Measurements from ENCODE around the gene PCDHA10.

PCDHA10 gene

DNA sequence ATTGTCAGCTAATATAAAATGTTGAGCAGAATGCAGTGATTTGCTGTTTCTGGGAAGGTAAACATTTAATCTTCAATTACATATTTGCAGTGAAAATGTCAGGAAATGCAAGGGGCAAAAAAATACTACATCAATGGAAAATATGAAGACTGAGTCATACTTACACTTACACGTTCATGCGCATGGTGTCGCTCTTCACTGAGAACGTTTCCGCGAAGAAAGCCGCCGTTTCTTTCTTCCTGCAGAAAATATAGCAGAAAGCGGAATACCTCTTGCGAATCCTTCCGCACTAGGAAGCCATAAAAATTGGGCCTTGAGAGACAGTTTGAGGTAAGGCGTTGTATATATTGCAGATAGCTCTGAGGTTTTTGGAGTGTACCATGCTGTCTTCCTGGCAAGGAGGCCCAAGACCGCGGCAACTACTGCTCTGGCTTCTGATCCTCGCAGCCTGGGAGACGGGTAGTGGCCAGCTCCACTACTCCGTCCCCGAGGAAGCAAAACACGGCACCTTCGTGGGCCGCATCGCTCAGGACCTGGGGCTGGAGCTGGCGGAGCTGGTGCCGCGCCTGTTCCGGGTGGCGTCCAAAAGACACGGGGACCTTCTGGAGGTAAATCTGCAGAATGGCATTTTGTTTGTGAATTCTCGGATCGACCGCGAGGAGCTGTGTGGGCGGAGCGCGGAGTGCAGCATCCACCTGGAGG, 26.3 kb downstream of the PCDHA10 start, which contains the start of gene PCDHA13:
PCDHA13 (plus strand) TSS at position 236 of the 702 bp plus-strand sequence; CDS start at position 381, 145 bp downstream.
- DNase-seq (ENCODE audit: low read depth in 2 of 2, low spot score in 1 of 2) = no peak

DNA sequence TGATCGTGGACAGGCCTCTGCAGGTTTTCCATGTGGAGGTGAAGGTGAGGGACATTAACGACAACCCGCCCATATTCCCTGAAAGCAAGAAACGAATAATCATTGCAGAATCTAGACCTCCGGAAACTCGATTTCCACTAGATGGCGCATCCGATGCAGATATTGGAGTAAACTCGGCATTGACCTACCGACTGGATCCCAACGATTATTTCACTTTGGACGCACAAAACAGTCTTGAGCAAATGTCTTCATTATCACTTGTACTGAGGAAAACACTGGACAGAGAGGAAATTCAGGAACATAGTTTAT, 26.8 kb downstream of the PCDHA10 start:
- no peak for DNase-seq (ENCODE audit: low read depth in 2 of 2, low spot score in 1 of 2)

DNA sequence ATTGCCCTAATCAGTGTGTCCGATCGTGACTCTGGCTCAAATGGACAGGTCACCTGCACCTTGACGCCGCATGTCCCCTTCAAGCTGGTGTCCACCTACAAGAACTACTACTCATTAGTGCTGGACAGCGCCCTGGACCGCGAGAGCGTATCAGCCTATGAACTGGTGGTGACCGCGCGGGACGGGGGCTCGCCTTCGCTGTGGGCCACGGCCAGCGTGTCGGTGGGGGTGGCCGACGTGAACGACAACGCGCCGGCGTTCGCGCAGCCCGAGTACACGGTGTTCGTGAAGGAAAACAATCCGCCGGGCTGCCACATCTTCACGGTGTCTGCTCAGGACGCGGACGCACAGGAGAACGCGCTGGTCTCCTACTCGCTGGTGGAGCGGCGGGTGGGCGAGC, 27.7 kb downstream of the PCDHA10 start:
- DNase-seq (ENCODE audit: low read depth in 2 of 2, low spot score in 1 of 2) = no peak

DNA sequence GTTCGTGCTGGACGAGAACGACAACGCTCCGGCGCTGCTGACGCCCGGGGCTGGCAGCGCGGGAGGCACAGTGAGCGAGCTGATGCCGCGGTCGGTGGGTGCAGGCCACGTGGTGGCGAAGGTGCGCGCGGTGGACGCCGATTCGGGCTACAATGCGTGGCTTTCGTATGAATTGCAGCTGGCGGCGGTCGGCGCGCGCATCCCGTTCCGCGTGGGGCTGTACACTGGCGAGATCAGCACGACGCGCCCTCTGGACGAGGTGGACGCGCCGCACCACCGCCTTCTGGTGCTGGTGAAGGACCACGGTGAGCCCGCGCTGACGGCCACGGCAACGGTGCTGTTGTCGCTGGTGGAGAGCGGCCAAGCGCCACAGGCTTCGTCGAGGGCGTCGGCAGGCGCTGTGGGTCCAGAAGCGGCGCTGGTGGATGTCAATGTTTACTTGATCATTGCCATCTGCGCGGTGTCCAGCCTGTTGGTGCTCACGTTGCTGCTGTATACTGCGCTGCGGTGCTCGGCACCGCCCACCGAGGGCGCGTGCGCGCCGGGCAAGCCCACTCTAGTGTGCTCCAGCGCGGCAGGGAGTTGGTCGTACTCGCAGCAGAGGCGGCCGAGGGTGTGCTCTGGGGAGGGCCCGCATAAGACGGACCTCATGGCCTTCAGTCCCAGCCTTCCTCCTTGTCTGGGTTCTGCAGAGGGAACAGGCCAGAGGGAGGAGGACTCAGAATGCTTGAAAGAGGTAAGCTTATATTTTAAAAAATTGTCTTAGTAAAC, 28.4 kb downstream of the PCDHA10 start:
- DNase-seq (ENCODE audit: low read depth in 2 of 2, low spot score in 1 of 2) = no peak

DNA sequence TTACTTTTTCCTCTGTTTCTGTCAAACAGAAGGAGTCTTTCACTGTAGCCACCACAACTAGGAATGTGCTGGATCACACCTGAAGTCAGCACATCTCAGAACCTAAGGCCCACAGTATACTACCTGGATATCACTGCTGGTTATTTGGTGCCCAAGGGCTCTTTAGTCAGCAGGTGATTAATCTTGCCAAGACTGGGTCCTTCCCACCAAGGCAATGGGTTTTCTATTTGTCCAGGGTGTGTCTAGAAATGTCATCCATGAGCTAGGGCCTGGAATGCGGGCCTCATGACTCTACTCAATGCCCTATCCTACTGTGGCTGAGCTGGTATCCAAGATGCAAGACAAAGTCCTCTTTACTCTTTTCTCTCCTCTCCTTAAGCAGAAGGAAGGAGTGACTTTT, 60.6 kb downstream of the PCDHA10 start:
- no peak for DNase-seq (ENCODE audit: low read depth in 2 of 2, low spot score in 1 of 2)
